Skeletal muscle satellite cell (primary cell): Measurements from ENCODE around the gene BIK.
A peak's percentile ranks its signal among the peaks of the same experiment; 100 is the strongest.
"Not testable (repeated sequence)": the region's sequence is repeated elsewhere in the genome, so short reads cannot be mapped to it uniquely, and the experiment has no call there.

Experiments used
- H3K27me3 ChIP-seq: 2 replicates; pipeline ENCODE4 v1.7.0; 2013; ENCODE audit warnings: low read length; ENCODE audit not compliant: control insufficient read depth, insufficient read depth
- H3K36me3 ChIP-seq: 2 replicates; pipeline ENCODE4 v1.7.0; 2013; ENCODE audit warnings: mild to moderate bottlenecking, control low read depth, low read length; ENCODE audit not compliant: insufficient read depth
- H3K4me1 ChIP-seq: 2 replicates; pipeline ENCODE4 v1.7.0; 2013; ENCODE audit warnings: low read length; ENCODE audit not compliant: control insufficient read depth, insufficient read depth
- H3K4me2 ChIP-seq: 2 replicates; pipeline ENCODE4 v1.7.0; 2013; ENCODE audit warnings: mild to moderate bottlenecking, low read length
- H3K4me3 ChIP-seq: 2 replicates; pipeline ENCODE4 v1.7.0; 2013; ENCODE audit warnings: low read length
- H3K9ac ChIP-seq: 2 replicates; pipeline ENCODE4 v1.7.0; 2013; ENCODE audit warnings: mild to moderate bottlenecking, low read depth, low read length, moderate library complexity
- H3K9me3 ChIP-seq: replicated peaks from 2 replicates; pipeline ENCODE4 v1.7.0; 2013; ENCODE audit warnings: mild to moderate bottlenecking, control low read depth, low read length

The BIK gene

DNA sequence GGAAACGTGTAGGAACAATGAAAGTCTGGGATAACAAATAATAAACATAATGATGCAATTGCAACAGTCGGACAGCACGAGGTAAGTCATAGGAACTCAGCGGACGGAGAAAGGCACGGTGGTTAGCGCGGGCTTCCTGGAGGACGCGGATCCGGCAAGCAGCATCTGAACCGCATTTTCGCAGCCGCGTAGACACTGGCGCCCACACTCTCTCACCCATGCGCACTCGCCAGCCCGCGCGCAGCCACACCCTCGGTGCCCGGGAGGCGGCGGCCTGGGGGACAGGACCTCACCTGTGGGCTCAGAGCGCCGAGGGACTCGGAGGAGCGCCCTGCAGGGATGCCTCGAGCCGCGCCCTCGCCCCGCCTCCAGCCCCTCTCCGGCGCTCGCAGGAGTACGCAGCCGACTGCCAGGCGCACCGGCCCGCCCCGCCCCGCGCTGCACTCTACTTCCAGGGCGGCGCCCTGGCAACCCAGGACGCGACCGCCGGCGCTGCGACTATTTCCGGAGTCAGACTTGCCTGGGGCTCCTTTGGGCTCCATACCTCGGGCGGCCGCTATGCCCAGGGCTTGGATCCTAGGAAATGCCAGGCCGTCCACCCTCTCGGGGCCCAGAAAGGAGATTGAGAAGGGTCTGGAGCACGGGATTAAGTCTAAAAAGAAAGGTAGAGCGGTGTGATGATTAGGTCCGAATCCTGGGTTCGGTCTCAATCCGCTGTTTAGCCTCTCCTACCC is 21.4 kb upstream of the BIK start, which contains the start of gene TTLL1:
TSS of gene TTLL1 (minus strand) at position 408 of the 734 bp plus-strand sequence. CDS start 13,805 bp downstream, outside the sequence.
- H3K36me3 ChIP-seq, result no peaks in the 10 kb centered on the region
- peak within 1 kb of the TSS; percentile 89 for H3K4me3 ChIP-seq
- peak within 1 kb of the TSS; percentile 99 for H3K4me2 ChIP-seq
- H3K9ac ChIP-seq, result peak within 1 kb of the TSS; percentile 83
- peaks cover 5% of the 10 kb centered on the region for H3K4me1 ChIP-seq
- H3K27me3 ChIP-seq, result no peaks in the 10 kb centered on the region
- no peaks in the 10 kb centered on the region for H3K9me3 ChIP-seq

DNA sequence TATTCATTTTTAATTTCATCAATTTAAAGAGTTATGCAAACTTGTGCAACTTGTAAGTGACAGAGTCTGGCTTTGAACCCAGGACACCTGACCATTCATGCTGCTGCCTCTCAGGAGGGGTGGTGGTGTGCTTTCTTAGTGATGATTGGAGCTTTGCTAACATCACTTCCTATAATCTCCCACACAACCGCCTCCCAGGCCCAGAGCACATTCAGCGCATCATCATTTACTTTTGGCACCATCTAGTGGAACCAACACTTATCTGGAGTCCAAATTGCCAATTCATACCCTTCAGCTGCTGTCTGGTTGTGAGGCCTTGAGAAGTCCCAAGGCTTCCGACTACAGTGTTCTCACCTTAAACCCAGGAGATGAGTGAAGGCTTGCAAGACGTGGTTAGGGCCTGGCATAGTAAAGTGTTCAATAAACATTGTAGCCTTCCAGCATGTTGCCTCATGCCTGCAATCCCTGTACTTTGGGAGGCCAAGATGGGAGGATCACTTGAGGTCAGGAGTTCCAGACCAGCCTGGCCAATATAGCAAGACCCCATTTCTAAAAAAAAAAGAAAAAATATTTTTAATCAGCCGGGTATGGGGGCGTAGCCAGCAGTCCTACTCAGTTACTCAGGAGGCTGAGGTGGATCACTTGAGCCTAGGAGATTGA is 20.3 kb upstream of the BIK start:
- Histone ChIP-seq H3K9me3 (no peaks in the 10 kb centered on the region), H3K4me1 (peaks cover 5% of the 10 kb centered on the region), H3K4me3 (no peak overlapping the region), H3K27me3 (no peaks in the 10 kb centered on the region), H3K4me2 (no peak overlapping the region), H3K36me3 (no peaks in the 10 kb centered on the region), H3K9ac (no peak overlapping the region)

DNA sequence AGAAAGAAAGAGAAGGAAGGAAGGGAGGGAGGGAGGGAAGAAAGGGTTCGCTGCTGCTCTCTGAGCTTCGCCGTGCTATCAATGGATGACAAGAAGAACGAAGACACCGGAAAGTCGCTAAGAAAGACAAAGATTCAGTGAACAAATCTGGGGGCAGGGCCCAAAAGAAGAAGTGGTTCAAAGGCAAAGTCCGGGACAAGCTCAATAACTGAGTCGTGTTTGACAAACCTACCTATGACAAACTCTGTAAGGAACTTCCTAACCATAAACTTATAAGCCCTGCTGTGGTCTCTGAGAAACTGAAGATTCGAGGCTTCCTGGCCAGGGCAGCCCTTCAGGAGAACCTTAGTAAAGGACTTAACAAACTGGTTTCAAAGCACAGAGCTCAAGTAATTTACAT is 18.5 kb upstream of the BIK start:
- no peaks in the 10 kb centered on the region for H3K36me3 ChIP-seq
- H3K4me2 ChIP-seq, result no peak overlapping the region
- H3K4me3 ChIP-seq, result no peak overlapping the region
- H3K27me3 ChIP-seq, result no peaks in the 10 kb centered on the region
- no peak overlapping the region for H3K9ac ChIP-seq
- no peaks in the 10 kb centered on the region for H3K9me3 ChIP-seq
- H3K4me1 ChIP-seq, result peaks cover 5% of the 10 kb centered on the region

DNA sequence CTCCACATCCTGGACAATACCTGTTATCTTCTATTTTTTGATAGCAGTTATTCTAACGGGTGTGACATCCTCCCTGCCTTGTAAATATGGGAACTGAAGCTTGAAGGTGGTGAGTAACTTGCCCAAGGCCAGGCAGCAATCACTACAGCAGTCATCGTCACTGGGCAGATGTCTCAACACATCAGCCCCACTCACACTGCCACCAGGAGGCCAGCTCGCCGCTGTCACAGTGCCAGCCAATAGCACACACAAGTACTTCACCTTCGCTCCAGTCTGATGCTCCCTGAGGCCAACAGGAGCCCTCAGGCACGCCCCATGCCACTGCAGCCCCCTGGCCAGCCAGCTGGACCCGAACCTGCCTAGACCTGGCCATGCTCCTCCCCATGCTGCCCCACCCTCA is 16.5 kb upstream of the BIK start:
- Histone ChIP-seq H3K27me3 (no peaks in the 10 kb centered on the region), H3K9me3 (no peaks in the 10 kb centered on the region), H3K4me1 (peaks cover 5% of the 10 kb centered on the region), H3K9ac (no peak overlapping the region), H3K4me2 (no peak overlapping the region), H3K36me3 (no peaks in the 10 kb centered on the region), H3K4me3 (no peak overlapping the region)

DNA sequence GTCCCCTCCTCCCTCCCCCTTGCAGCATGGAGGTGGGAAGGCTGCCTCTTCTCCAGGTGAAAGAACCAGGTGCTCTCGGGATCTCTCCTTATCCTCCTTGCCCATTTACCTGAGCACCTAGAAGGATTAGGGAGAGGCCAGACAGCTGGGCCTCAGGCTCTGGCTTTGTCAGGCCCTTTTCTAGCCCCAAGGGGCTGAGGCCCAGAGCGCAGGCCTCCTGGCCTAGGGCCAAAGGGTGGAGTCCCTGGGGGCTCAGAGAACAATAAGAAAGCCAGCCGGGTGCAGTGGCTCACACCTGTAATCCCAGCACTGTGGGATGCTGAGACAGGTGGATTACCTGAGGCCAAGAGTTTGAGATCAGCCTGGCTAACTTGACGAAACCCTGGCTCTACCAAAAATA is 16.0 kb upstream of the BIK start:
- Histone ChIP-seq H3K4me2 (no peak overlapping the region), H3K4me1 (peaks cover 3% of the 10 kb centered on the region), H3K4me3 (no peak overlapping the region), H3K9me3 (no peaks in the 10 kb centered on the region), H3K9ac (no peak overlapping the region), H3K36me3 (no peaks in the 10 kb centered on the region), H3K27me3 (no peaks in the 10 kb centered on the region)

DNA sequence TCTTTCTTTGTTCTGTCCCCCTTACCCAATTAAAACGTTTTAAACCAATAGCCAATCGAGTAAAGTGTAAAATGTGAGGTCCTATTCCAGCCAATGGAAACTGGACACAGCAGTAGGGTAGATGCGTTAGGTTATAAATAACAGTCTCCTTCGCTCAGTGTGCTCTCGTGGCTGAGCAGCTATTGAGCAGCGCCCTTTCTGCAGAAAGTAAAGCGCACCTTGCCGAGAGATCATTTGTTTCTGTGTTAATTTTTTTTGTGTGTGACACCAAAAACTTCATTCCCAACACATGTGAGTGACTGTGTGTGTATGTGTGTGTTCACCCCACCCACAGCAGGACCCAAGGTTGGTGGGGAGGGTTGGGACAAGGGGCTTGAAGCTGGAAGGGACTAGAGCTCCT is 14.1 kb upstream of the BIK start:
- Histone ChIP-seq H3K9me3 (no peaks in the 10 kb centered on the region), H3K27me3 (no peaks in the 10 kb centered on the region), H3K4me2 (no peak overlapping the region), H3K9ac (no peak overlapping the region), H3K4me1 (no peaks in the 10 kb centered on the region), H3K4me3 (no peak overlapping the region), H3K36me3 (no peaks in the 10 kb centered on the region)

DNA sequence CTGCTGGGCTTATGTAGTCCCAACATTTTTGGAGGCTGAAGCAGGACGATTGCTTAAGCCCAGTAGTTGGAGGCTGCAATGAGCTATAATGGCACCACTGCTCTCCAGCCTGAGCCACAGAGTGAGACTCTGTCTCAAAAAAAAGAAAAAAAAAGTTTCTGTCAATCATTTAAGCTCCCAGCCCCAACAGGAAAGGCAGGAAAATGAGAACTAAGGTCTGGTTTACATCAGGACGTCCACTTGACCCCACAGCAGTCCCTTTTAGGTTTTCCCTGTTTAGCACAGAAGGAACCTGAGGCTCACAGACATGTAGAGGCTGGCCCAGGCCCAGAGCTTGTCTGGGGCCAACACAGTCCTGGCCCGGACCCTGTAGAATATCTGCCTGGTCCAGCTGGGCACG is 12.2 kb upstream of the BIK start:
- Histone ChIP-seq H3K27me3 (no peaks in the 10 kb centered on the region), H3K36me3 (no peaks in the 10 kb centered on the region), H3K4me2 (no peak overlapping the region), H3K4me1 (no peaks in the 10 kb centered on the region), H3K9ac (no peak overlapping the region), H3K4me3 (no peak overlapping the region), H3K9me3 (no peaks in the 10 kb centered on the region)

DNA sequence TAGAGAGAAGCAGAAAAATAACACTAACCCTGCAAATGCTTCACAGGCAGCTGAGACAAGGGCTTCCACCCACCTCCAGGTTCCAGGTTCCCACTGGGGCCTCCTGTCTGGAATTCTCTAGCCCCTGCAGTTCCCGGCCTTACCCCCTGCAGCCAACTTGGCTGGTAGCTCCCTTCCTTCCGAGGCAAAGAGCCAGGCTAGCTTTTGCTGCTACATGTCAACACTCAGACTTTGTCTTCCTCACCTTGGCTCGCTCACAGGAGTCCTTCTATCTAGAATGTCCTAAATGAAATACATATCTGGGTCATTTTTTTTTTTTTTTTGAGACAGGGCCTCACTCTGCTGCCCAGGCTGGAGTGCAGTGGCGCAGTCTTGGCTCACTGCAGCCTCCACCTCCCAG is 11.5 kb upstream of the BIK start:
- H3K36me3 ChIP-seq, result no peaks in the 10 kb centered on the region

DNA sequence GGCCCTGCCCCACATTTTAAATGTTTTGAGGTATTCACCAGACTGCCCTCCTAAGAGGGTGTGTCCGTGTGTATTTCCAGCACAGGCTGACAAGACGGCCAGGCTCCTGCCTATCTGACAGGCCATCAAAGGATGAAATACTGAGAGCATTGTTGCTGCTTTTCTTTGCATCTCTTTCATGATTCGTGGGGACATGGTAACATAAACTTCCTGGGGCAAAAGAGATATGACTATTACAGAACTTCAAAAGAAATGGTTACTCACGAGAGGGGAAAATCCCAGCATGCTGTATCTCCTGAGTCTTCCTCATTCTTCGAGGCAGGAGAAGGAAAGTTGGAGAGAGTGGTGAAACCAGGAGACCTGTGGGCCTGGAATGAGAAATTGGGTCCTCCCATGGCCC is 10.3 kb upstream of the BIK start:
- Histone ChIP-seq H3K27me3 (no peaks in the 10 kb centered on the region), H3K4me3 (no peak overlapping the region), H3K4me1 (no peaks in the 10 kb centered on the region), H3K36me3 (no peaks in the 10 kb centered on the region), H3K4me2 (no peak overlapping the region), H3K9me3 (no peaks in the 10 kb centered on the region), H3K9ac (no peak overlapping the region)

More for the DNA sequence above, 11.5 kb upstream of the BIK start:
- Histone ChIP-seq H3K27me3 (no peaks in the 10 kb centered on the region), H3K9ac (no peak overlapping the region), H3K4me1 (no peaks in the 10 kb centered on the region), H3K4me3 (no peak overlapping the region), H3K9me3 (no peaks in the 10 kb centered on the region), H3K4me2 (no peak overlapping the region)

DNA sequence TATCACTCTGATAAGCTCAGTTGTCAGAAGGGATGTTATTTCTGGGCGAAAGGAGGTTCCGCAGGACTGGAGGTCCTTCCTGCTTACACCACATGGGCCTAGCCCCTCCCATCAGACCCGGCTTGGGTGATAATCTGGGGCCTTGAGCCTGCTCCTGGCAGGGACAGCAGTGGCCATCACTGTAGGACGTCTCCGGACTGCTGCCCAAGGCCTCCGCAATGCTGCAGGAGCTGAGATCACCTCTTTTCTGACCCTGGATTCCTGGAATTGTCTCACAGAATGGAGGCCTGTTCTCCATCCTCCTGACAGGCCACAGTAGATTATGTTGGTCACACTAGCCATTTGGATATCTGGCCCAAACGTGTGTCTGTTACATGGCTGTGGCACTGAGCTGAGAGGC is 9.2 kb upstream of the BIK start:
- peaks cover 5% of the 10 kb centered on the region for H3K27me3 ChIP-seq
- H3K36me3 ChIP-seq, result no peaks in the 10 kb centered on the region
- no peaks in the 10 kb centered on the region for H3K9me3 ChIP-seq
- no peaks in the 10 kb centered on the region for H3K4me1 ChIP-seq
- no peak overlapping the region for H3K9ac ChIP-seq
- H3K4me3 ChIP-seq, result no peak overlapping the region
- H3K4me2 ChIP-seq, result no peak overlapping the region

DNA sequence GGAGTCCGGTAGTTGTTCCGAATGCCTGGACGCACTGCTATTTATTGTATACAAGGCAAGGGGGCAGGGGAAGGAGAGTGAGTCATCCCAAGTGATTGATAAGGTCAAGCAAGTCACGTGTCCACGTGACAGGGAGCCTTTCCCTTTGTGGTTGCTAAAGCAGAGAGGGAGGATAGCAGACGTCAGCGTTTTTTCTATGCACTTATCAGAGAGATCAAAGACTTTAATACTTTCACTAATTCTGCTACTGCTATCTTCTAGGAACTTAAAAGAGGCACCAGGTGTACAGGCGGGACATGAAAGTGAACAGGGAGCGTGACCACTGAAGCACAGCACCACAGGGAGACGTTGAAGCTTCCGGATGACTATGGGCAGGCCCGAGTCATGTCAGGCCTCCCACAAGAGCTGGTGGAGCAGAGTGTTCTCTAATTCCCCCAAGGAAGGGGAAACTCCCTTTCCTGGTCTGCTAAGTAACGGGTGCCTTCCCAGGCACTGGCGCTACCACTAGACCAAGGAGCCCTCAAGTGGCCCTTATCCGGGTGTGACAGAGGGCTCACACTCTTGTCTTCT is 6.4 kb upstream of the BIK start:
- H3K27me3 ChIP-seq, result peaks cover 12% of the 10 kb centered on the region
- not testable (repeated sequence) for H3K4me1 ChIP-seq, H3K36me3 ChIP-seq, H3K9me3 ChIP-seq, H3K4me2 ChIP-seq, H3K9ac ChIP-seq, H3K4me3 ChIP-seq

DNA sequence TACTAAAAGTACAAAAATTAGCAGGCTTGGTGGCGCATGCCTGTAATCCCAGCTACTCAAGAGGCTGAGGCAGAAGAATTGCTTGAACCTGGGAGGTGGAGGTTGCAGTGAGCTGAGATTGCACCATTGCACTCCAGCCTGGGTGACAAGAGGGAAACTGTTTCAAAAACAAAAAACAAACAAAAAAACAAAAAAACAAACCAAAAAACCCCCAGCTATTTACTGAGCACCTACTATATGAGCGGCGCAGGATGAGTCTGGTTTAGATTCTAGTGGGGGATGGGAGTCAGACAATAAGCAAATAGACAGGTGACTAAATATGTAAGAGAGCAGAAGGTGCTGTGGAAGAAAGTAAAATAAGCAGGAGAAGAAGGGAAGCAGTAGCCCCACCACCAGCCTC is 5.6 kb upstream of the BIK start:
- peaks cover 19% of the 10 kb centered on the region for H3K27me3 ChIP-seq
- H3K4me1 ChIP-seq, H3K9ac ChIP-seq, H3K36me3 ChIP-seq, H3K9me3 ChIP-seq, H3K4me3 ChIP-seq, H3K4me2 ChIP-seq: not testable (repeated sequence)
